Ishikawa (cell line): ENCODE results near the gene ASB10.

Source experiments
- CEBPB ChIP-seq: IDR thresholded peaks from 2 replicates; pipeline ENCODE4 v1.6.1; 2012
- CREB1 ChIP-seq: IDR thresholded peaks from 2 replicates; pipeline ENCODE4 v1.6.1; 2012; ENCODE audit warnings: low read depth
- EGR1 ChIP-seq: IDR thresholded peaks from 2 replicates; pipeline ENCODE4 v1.6.1; 2012
- EP300 ChIP-seq: IDR thresholded peaks from 2 replicates; pipeline ENCODE4 v1.6.1; 2012; ENCODE audit warnings: borderline replicate concordance
- FOXM1 ChIP-seq: IDR thresholded peaks from 2 replicates; pipeline ENCODE4 v1.6.1; 2012; ENCODE audit warnings: low read depth, borderline replicate concordance
- MAX ChIP-seq: IDR thresholded peaks from 2 replicates; pipeline ENCODE4 v1.6.1; 2012
- NFIC ChIP-seq: IDR thresholded peaks from 2 replicates; pipeline ENCODE4 v1.6.1; 2012
- RAD21 ChIP-seq: IDR thresholded peaks from 2 replicates; pipeline ENCODE4 v1.6.1; 2012; ENCODE audit warnings: low read depth
- REST ChIP-seq: IDR thresholded peaks from 2 replicates; pipeline ENCODE4 v1.6.1; 2012; ENCODE audit warnings: low read depth, mild to moderate bottlenecking
- TAF1 ChIP-seq: IDR thresholded peaks from 2 replicates; pipeline ENCODE4 v1.6.1; 2012; ENCODE audit warnings: low read depth, mild to moderate bottlenecking
- TCF12 ChIP-seq: IDR thresholded peaks from 2 replicates; pipeline ENCODE4 v1.6.1; 2012; ENCODE audit warnings: low read depth
- TEAD4 ChIP-seq: IDR thresholded peaks from 2 replicates; pipeline ENCODE4 v1.6.1; 2012
- USF1 ChIP-seq: IDR thresholded peaks from 2 replicates; pipeline ENCODE4 v1.6.1; 2012
- YY1 ChIP-seq: IDR thresholded peaks from 2 replicates; pipeline ENCODE4 v1.6.1; 2012; ENCODE audit warnings: low read depth
- ZBTB7A ChIP-seq: IDR thresholded peaks from 2 replicates; pipeline ENCODE4 v1.6.1; 2012; ENCODE audit warnings: low read depth

Gene ASB10

GRCh38 chr7:151188252-151188542 lies 1.1 kb upstream of the ASB10 start:
- no peak for TF ChIP-seq ZBTB7A
- no peak for TF ChIP-seq TCF12
- TF ChIP-seq USF1 = no peak
- TF ChIP-seq MAX = no peak
- no peak for TF ChIP-seq CEBPB
- TF ChIP-seq CREB1 = no peak
- TF ChIP-seq RAD21 = no peak
- TF ChIP-seq YY1 = no peak
- TF ChIP-seq EGR1 = no peak
- TF ChIP-seq TEAD4 = no peak
- no peak for TF ChIP-seq EP300
- no peak for TF ChIP-seq NFIC
- no peak for TF ChIP-seq TAF1
- no peak for TF ChIP-seq FOXM1
- TF ChIP-seq REST = no peak

- TF ChIP-seq CREB1 (no peak), ZBTB7A (no peak), CEBPB (no peak), REST (no peak), TAF1 (no peak), RAD21 (no peak), USF1 (no peak), EP300 (no peak), MAX (no peak)
Observed at GRCh38 chr7:151187409-151188251, 580 bp upstream of the ASB10 start.

GRCh38 chr7:151185762-151186639 lies 1.0 kb downstream of the ASB10 start:
- TF ChIP-seq REST = no peak
- TF ChIP-seq YY1 = no peak
- TF ChIP-seq USF1 = no peak
- no peak for TF ChIP-seq MAX

GRCh38 chr7:151181011-151181431 lies 6.0 kb downstream of the ASB10 start:
- TF ChIP-seq NFIC (no peak), ZBTB7A (no peak), TCF12 (no peak), YY1 (no peak)
